Endothelial cell of umbilical vein (primary cell): ENCODE measurements around the gene IFI44L. TPM values are rescaled to one million over a fixed set of nuclear protein-coding genes. Genes with fewer than 3 reads are reported as not detected.

Experiments
- BruUV-seq: library from RNA; stranded (reverse); fragments of 400-500 nt; replicated peaks from 2 replicates; lab custom pipeline; 2021; lab: Mats Ljungman, UMichigan
- CTCF ChIA-PET: fragments of 300-600, 350-600 bp; sonication (Branson Sonifier 250); formaldehyde crosslinking; loops from one replicate; lab custom pipeline; 2021; ENCODE audit warnings: antibody characterized with exemption, inconsistent platforms; lab: Charles Lee
- POLR2A ChIA-PET: fragments of 300-600, 350-600 bp; sonication (Branson Sonifier 250); formaldehyde crosslinking; loops from one replicate; lab custom pipeline; 2021; ENCODE audit warnings: antibody characterized with exemption, inconsistent platforms; lab: Charles Lee
- DNase-seq: peaks from one replicate; pipeline ENCODE4 v3.0.0-alpha.2; 2011; ENCODE audit warnings: low read depth, low spot score
- FAIRE-seq: peaks from 2 replicates; lab custom pipeline; 2011; peaks lifted over from hg19 to GRCh38; lab: Jason Lieb, UNC
- H2AFZ ChIP-seq: 2 replicates; pipeline ENCODE4 v1.6.0; 2012; ENCODE audit warnings: low read depth, low read length, control low read depth, inconsistent platforms
- H3K27ac ChIP-seq: 2 replicates; pipeline ENCODE4 v1.5.1; 2011; ENCODE audit warnings: low read depth, mild to moderate bottlenecking, control low read depth, low read length, moderate library complexity; ENCODE audit not compliant: insufficient read depth
- H3K27me3 ChIP-seq, 2 experiments: 2 replicates each; pipeline versions ENCODE4 v1.6.0 to v1.6.1; 2011; ENCODE audit warnings: low read length in 2 of 2, mixed read lengths in 1 of 2; ENCODE audit not compliant: control insufficient read depth in 2 of 2, insufficient read depth in 2 of 2
- H3K36me3 ChIP-seq, 2 experiments: 2 replicates in 1 of 2; 3 replicates in 1 of 2; pipeline ENCODE4 v1.5.1; 2011; ENCODE audit warnings: low read length in 2 of 2, mild to moderate bottlenecking in 1 of 2, moderate library complexity in 1 of 2; ENCODE audit not compliant: control insufficient read depth in 2 of 2, insufficient read depth in 2 of 2; ENCODE audit errors: extremely low read depth in 1 of 2
- H3K4me1 ChIP-seq: 3 replicates; pipeline ENCODE4 v1.5.1; 2011; ENCODE audit warnings: mild to moderate bottlenecking, low read length; ENCODE audit not compliant: control insufficient read depth, insufficient read depth; ENCODE audit errors: extremely low read depth
- H3K4me2 ChIP-seq: 2 replicates; pipeline ENCODE4 v1.6.1; 2011; ENCODE audit warnings: low read length, control low read depth, mixed read lengths; ENCODE audit not compliant: insufficient read depth
- H3K4me3 ChIP-seq, 3 experiments: fragments of 200-600 bp in 1 of 3; sonication (generic), shearing (Covaris generic) in 1 of 3; replicated peaks in 1 of 3; 2 replicates each; pipeline ENCODE4 v1.5.1; 2011 to 2016; ENCODE audit warnings: control low read depth in 3 of 3, low read length in 3 of 3, mild to moderate bottlenecking in 2 of 3, inconsistent platforms in 1 of 3, low read depth in 1 of 3, moderate library complexity in 1 of 3; ENCODE audit not compliant: insufficient read depth in 1 of 3
- H3K79me2 ChIP-seq: 2 replicates; pipeline ENCODE4 v1.6.0; 2012; ENCODE audit warnings: low read length, inconsistent platforms; ENCODE audit not compliant: control insufficient read depth, insufficient read depth
- H3K9ac ChIP-seq: replicated peaks from 2 replicates; pipeline ENCODE3; 2011; ENCODE audit warnings: low read length, control low read depth; ENCODE audit not compliant: insufficient read depth; ENCODE audit errors: extremely low read depth
- H3K9me1 ChIP-seq: replicated peaks from 3 replicates; pipeline ENCODE4 v1.6.0; 2011; ENCODE audit warnings: mild to moderate bottlenecking, low read length; ENCODE audit not compliant: control insufficient read depth, insufficient read depth; ENCODE audit errors: extremely low read depth
- H3K9me3 ChIP-seq: replicated peaks from 2 replicates; pipeline ENCODE4 v1.5.1; 2012; ENCODE audit warnings: low read length, inconsistent platforms; ENCODE audit not compliant: control insufficient read depth, insufficient read depth
- H4K20me1 ChIP-seq: replicated peaks from 2 replicates; pipeline ENCODE3; 2011; ENCODE audit warnings: mild to moderate bottlenecking, low read length; ENCODE audit not compliant: control insufficient read depth, insufficient read depth; ENCODE audit errors: extremely low read depth
- EZH2 ChIP-seq: IDR thresholded peaks from 2 replicates; pipeline ENCODE4 v1.6.1; 2012; ENCODE audit warnings: borderline replicate concordance, low read depth, mild to moderate bottlenecking, moderate library complexity, low read length, inconsistent platforms; ENCODE audit not compliant: severe bottlenecking
- FOS ChIP-seq: IDR thresholded peaks from 2 replicates; pipeline ENCODE4 v1.6.1; 2011; ENCODE audit warnings: mild to moderate bottlenecking, low read length, moderate library complexity, borderline replicate concordance; ENCODE audit not compliant: insufficient read depth
- GATA2 ChIP-seq: IDR thresholded peaks from 2 replicates; pipeline ENCODE4 v1.7.0; 2011; ENCODE audit warnings: low read depth, mild to moderate bottlenecking, moderate library complexity, mixed read lengths, low read length; ENCODE audit not compliant: insufficient read length, insufficient read depth
- JUN ChIP-seq: IDR thresholded peaks from 2 replicates; pipeline ENCODE4 v1.6.1; 2011; ENCODE audit warnings: borderline replicate concordance, low read depth; ENCODE audit not compliant: insufficient read length, insufficient read depth
- MYC ChIP-seq: IDR thresholded peaks from one replicate; pipeline ENCODE4 v1.6.1; 2011; ENCODE audit warnings: mild to moderate bottlenecking, low read depth, low read length
- POLR2A ChIP-seq: IDR thresholded peaks from 2 replicates; pipeline ENCODE4 v1.6.1; 2012; ENCODE audit warnings: low read depth, mild to moderate bottlenecking, control low read depth, low read length
- POLR2AphosphoS5 ChIP-seq: IDR thresholded peaks from 2 replicates; pipeline ENCODE4 v1.6.1; 2012; ENCODE audit warnings: low read depth, mild to moderate bottlenecking, control low read depth, low read length, moderate library complexity; ENCODE audit not compliant: insufficient read depth
- dilution Hi-C: fragments of 300-500 bp; cut with MboI; formaldehyde crosslinking; loops from one replicate; pipeline ENCODE4 v1.15.0; 2019; ENCODE audit warnings: low sequenced_read_pairs; ENCODE audit not compliant: extremely low pct_ligation_motif_present
- intact Hi-C: fragments of 100-400 bp; cut with micrococcal nuclease; formaldehyde crosslinking; loops from one replicate; pipeline ENCODE4 v1.10.0; 2022
- polyA plus RNA-seq, 4 experiments: library from polyadenylated mRNA; depleted of rRNA in 3 of 4; stranded (reverse) in 3 of 4; unstranded in 1 of 4; fragments of >200 nt; gene quantifications; 2 replicates each; pipeline versions ENCODE4 v1.2.1 to v1.2.3, GENCODE V29; 2011 to 2012; ENCODE audit warnings: missing spikeins in 1 of 4
- total RNA-seq: library from RNA; stranded (reverse); gene quantifications from 2 replicates; pipeline ENCODE4 v1.2.3, GENCODE V29; 2021
- TF ChIP-seq, protein P1 (sequence below), 2 donors: IDR thresholded peaks; 1 replicate in 1 of 2; 2 replicates in 1 of 2; pipeline ENCODE4 v1.5.1; 2011; ENCODE audit warnings: low read length in 2 of 2, mild to moderate bottlenecking in 2 of 2, moderate library complexity in 2 of 2, control low read depth in 1 of 2, inconsistent platforms in 1 of 2, low read depth in 1 of 2; ENCODE audit not compliant: insufficient read depth in 1 of 2; ENCODE audit errors: extremely low read depth in 1 of 2
- TF ChIP-seq, protein P2 (sequence below): IDR thresholded peaks from 2 replicates; pipeline ENCODE4 v1.6.1; 2011; ENCODE audit not compliant: insufficient read depth, insufficient read length

IFI44L gene
- total and polyA plus RNA-seq, 2 donors (not counting 3 experiments of a cell fraction or from before 2014, with no cell fraction given) = 2.8 to 2.9 TPM

DNA sequence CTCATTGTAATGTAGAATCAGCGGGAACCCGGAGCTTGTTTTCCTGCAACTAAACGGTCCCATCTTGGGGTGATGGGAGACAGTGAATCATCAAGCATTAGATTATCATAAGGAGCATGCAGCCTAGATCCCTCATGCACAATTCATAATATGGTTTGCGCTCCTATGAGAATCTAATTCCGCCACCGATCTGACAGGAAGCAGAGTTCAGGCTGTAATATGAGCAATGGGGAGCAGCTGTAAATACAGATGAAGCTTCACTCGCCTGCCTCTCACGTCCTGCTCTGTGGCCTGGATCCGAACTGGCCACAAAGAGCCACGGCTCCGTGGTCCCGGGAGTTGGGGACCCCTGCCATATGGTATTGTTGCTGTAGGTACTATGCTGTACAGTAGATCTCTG lies 31.0 kb downstream of the IFI44L start:
- H3K4me3 ChIP-seq = no peak overlapping the region
- FAIRE-seq (no peak), DNase-seq (peak; percentile 37)
- CTCF ChIA-PET = interaction anchor here (1.0 kb wide), 1 partner anchor 33 kb away, joined by 4 read pairs; no protein-coding TSS in a partner anchor
- POLR2A ChIA-PET = no interaction called here
- H3K27ac ChIP-seq = no peak overlapping the region
- intact Hi-C loops = no loop called here
- H3K4me1 ChIP-seq = peaks cover 8% of the 10 kb centered on the region
- no peaks in the 10 kb centered on the region for H3K9me3 ChIP-seq
- no peaks in the 10 kb centered on the region for H3K79me2 ChIP-seq
- H3K27me3 ChIP-seq = no peaks in the 10 kb centered on the region
- H3K4me2 ChIP-seq = peak overlapping the region; percentile 81
- no peaks in the 10 kb centered on the region for H3K9me1 ChIP-seq
- H4K20me1 ChIP-seq = no peaks in the 10 kb centered on the region
- no peak overlapping the region for H3K9ac ChIP-seq
- H3K36me3 ChIP-seq = no peaks in the 10 kb centered on the region
- dilution Hi-C loops = no loop called here
- no peak overlapping the region for H2AFZ ChIP-seq
- no peak for TF ChIP-seq MYC
- no peak for TF ChIP-seq JUN
- no peak for TF ChIP-seq POLR2AphosphoS5
- TF ChIP-seq FOS = no peak
- TF ChIP-seq POLR2A = no peak
- TF ChIP-seq EZH2 = no peak
- no peak for TF ChIP-seq GATA2
- TF ChIP-seq, protein P1, sequence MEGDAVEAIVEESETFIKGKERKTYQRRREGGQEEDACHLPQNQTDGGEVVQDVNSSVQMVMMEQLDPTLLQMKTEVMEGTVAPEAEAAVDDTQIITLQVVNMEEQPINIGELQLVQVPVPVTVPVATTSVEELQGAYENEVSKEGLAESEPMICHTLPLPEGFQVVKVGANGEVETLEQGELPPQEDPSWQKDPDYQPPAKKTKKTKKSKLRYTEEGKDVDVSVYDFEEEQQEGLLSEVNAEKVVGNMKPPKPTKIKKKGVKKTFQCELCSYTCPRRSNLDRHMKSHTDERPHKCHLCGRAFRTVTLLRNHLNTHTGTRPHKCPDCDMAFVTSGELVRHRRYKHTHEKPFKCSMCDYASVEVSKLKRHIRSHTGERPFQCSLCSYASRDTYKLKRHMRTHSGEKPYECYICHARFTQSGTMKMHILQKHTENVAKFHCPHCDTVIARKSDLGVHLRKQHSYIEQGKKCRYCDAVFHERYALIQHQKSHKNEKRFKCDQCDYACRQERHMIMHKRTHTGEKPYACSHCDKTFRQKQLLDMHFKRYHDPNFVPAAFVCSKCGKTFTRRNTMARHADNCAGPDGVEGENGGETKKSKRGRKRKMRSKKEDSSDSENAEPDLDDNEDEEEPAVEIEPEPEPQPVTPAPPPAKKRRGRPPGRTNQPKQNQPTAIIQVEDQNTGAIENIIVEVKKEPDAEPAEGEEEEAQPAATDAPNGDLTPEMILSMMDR (IDR thresholded peaks at IDR 0.05; ENCODE audit: extremely low read depth in 1 of 2, insufficient read depth in 1 of 2, low read depth in 1 of 2, low read length in 2 of 2) = no peak
- TF ChIP-seq, protein P2, sequence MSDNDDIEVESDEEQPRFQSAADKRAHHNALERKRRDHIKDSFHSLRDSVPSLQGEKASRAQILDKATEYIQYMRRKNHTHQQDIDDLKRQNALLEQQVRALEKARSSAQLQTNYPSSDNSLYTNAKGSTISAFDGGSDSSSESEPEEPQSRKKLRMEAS = no peak
- no TSS peak for BruUV-seq
